Esophagus muscularis mucosa (tissue), 4 donors: ENCODE results near the gene KCNJ6. TPM values are rescaled to one million over a fixed set of nuclear protein-coding genes. Genes with fewer than 3 reads are reported as not detected.

Experiments
- DNase-seq: peaks from one replicate; pipeline ENCODE4 v3.0.0-alpha.2; 2017; ENCODE audit errors: extremely low spot score
- H3K27ac ChIP-seq, 4 donors: fragments of 200-600 bp; sonication (generic); replicated peaks in 1 of 4; 1 replicate in 3 of 4; 2 replicates in 1 of 4; pipeline ENCODE4 v1.5.1; 2016 to 2019; ENCODE audit warnings: mild to moderate bottlenecking in 1 of 4
- H3K27me3 ChIP-seq, 4 donors: fragments of 200-600 bp; sonication (generic); one replicate each; pipeline versions ENCODE4 v1.5.1 to v1.6.0; 2016 to 2019
- H3K36me3 ChIP-seq, 4 donors: fragments of 200-600 bp; sonication (generic); one replicate each; pipeline ENCODE4 v1.5.1; 2016 to 2019
- H3K4me1 ChIP-seq, 4 donors: fragments of 200-600 bp; sonication (generic); one replicate each; pipeline ENCODE4 v1.5.1; 2016 to 2019
- H3K4me3 ChIP-seq, 4 donors: fragments of 200-600 bp; sonication (generic); 1 replicate in 2 of 4; 2 replicates in 2 of 4; pipeline ENCODE4 v1.5.1; 2016 to 2019; ENCODE audit warnings: mild to moderate bottlenecking in 4 of 4, moderate library complexity in 1 of 4
- H3K9me3 ChIP-seq, 4 donors: fragments of 200-600 bp; sonication (generic); 1 replicate in 3 of 4; 2 replicates in 1 of 4; pipeline ENCODE4 v1.5.1; 2016 to 2019
- EP300 ChIP-seq: sonication (generic); formaldehyde crosslinking; IDR thresholded peaks from one replicate; pipeline ENCODE4 v1.6.1; 2017; ENCODE audit warnings: antibody characterized with exemption
- POLR2A ChIP-seq: fragments of 450-650 bp; IDR thresholded peaks from one replicate; pipeline ENCODE4 v1.6.1; 2017; ENCODE audit warnings: antibody characterized with exemption, moderate library complexity, mild to moderate bottlenecking, low read depth
- POLR2AphosphoS5 ChIP-seq, 2 donors: sonication (generic); formaldehyde crosslinking; IDR thresholded peaks; one replicate each; pipeline ENCODE4 v1.6.1; 2017; ENCODE audit warnings: antibody characterized with exemption in 2 of 2
- WGBS: methylation state at CpG from one replicate; pipeline ENCODE4 v1.1.5; 2018; 5-methylcytosine and 5-hydroxymethylcytosine counted together
- intact Hi-C: fragments of 100-400 bp; cut with DNase I; formaldehyde crosslinking; loops from one replicate; pipeline ENCODE4 v1.15.1; 2023
- total RNA-seq, 4 donors: library from RNA; depleted of rRNA; stranded (reverse); fragments of >200 nt; gene quantifications; one replicate each; pipeline versions ENCODE4 v1.1.0 to v1.2.1, GENCODE V29; 2016
- TF ChIP-seq, protein P1 (sequence below), 3 experiments: fragments of 200-600 bp in 2 of 3; fragments of 450-650 bp in 1 of 3; sonication (generic) in 2 of 3; IDR thresholded peaks; one replicate each; pipeline ENCODE4 v1.5.1; 2017 to 2019; ENCODE audit warnings: antibody characterized with exemption in 3 of 3, mild to moderate bottlenecking in 2 of 3, moderate library complexity in 1 of 3

Gene KCNJ6
- total RNA-seq, 4 donors from 2014 or later: under 0.01 TPM; not detected in 2

DNA sequence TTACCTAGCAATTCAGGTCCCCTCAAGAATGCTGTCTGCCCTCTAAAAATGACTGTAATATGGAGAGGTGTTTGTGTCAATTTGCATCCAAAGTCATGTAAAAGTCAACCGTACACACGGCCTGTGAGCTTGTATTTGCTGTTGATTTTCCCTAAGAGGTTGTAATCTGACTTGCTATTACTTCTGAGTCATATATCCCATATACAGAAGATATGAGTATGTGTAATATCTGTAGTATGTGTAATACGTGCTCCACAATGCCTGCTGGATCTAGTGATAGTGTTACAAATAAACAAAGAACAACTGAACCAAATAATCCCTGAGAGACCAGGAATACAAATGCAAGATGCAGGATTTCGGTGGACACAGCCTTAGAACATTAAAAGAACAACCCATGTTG, 1.4 kb upstream of the KCNJ6 start:
- peaks cover 12 to 20% (median 13%) of the 10 kb centered on the region in 4 donors for H3K4me1 ChIP-seq
- H3K27me3 ChIP-seq: peaks cover 0 to 94% (median 23%) of the 10 kb centered on the region in 4 donors
- H3K27ac ChIP-seq: no peak overlapping the region
- 72% methylated on average over 4 of the region's 4 CpGs for WGBS
- H3K36me3 ChIP-seq: no peaks in the 10 kb centered on the region
- no peak overlapping the region for H3K4me3 ChIP-seq
- TF ChIP-seq POLR2AphosphoS5 (IDR thresholded peaks at IDR 0.05): no peak
- TF ChIP-seq, protein P1, sequence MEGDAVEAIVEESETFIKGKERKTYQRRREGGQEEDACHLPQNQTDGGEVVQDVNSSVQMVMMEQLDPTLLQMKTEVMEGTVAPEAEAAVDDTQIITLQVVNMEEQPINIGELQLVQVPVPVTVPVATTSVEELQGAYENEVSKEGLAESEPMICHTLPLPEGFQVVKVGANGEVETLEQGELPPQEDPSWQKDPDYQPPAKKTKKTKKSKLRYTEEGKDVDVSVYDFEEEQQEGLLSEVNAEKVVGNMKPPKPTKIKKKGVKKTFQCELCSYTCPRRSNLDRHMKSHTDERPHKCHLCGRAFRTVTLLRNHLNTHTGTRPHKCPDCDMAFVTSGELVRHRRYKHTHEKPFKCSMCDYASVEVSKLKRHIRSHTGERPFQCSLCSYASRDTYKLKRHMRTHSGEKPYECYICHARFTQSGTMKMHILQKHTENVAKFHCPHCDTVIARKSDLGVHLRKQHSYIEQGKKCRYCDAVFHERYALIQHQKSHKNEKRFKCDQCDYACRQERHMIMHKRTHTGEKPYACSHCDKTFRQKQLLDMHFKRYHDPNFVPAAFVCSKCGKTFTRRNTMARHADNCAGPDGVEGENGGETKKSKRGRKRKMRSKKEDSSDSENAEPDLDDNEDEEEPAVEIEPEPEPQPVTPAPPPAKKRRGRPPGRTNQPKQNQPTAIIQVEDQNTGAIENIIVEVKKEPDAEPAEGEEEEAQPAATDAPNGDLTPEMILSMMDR (IDR thresholded peaks at IDR 0.05): no peak
- intact Hi-C loops: no loop called here
- no peaks in the 10 kb centered on the region for H3K9me3 ChIP-seq
- DNase-seq: no peak

DNA sequence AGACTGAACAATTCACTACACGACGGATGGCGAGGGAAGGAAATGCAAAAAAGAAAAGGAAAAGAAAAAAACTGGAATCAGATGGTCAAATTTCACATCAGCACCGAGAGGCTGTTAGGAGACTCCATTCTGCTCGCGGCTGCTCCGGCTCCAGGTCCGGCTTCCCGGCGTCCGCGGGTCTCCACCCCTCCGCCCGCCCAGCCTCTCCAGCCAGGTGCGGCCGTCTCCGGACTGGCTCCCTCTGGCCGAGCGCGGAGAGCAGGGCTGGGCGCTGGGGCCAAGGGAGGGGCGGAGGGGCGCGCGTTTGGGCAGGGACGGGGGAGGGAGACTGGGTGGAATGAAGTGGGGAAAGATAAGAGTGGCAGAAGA, 332 bp downstream of the KCNJ6 start:
- Histone ChIP-seq H3K4me3 (peak overlapping the region in 3 of 4 donors; percentile 10 to 32 (median 29)), H3K4me1 (peaks cover 12 to 20% (median 13%) of the 10 kb centered on the region in 4 donors), H3K9me3 (no peaks in the 10 kb centered on the region), H3K27me3 (peaks cover 0 to 93% (median 23%) of the 10 kb centered on the region in 4 donors), H3K36me3 (no peaks in the 10 kb centered on the region), H3K27ac (no peak overlapping the region)
- no peak for DNase-seq
- intact Hi-C loops: no loop called here
- TF ChIP-seq POLR2AphosphoS5 (IDR thresholded peaks at IDR 0.05) (no peak), EP300 (no peak), POLR2A (no peak)
- TF ChIP-seq, protein P1 (IDR thresholded peaks at IDR 0.05): no peak
- 3% methylated on average over 26 of the region's 26 CpGs for WGBS

DNA sequence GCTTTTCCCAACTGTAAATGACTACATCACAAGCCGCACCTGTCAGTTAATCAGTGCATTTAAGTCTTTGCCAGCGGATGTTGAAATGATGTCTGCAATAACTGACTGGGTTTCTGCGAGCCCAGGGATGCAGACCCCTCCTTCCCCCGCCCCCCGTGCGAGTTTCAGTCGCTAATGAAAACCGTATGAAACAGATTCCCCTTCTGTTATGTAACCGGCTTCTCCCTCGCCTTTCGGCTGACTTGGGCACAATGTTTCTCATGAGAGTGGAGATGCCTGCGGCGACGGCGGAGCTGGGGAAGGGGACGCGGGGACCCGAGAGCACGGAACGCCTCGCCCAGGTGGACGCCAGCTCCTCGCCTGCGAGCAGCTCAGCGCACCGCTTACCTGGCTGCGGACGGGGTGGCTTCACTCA, 753 bp downstream of the KCNJ6 start:
- Histone ChIP-seq H3K27ac (no peak overlapping the region), H3K4me1 (peaks cover 12 to 20% (median 13%) of the 10 kb centered on the region in 4 donors), H3K9me3 (no peaks in the 10 kb centered on the region), H3K27me3 (peaks cover 0 to 91% (median 23%) of the 10 kb centered on the region in 4 donors), H3K36me3 (no peaks in the 10 kb centered on the region), H3K4me3 (peak overlapping the region in 2 of 4 donors; percentile 29 to 32)
- intact Hi-C loops: no loop called here
- WGBS: 5% methylated on average over 20 of the region's 28 CpGs
- no peak for TF ChIP-seq POLR2A
- TF ChIP-seq, protein P1 (IDR thresholded peaks at IDR 0.05): no peak
- no peak for TF ChIP-seq POLR2AphosphoS5 (IDR thresholded peaks at IDR 0.05)
- no peak for TF ChIP-seq EP300
- no peak for DNase-seq

DNA sequence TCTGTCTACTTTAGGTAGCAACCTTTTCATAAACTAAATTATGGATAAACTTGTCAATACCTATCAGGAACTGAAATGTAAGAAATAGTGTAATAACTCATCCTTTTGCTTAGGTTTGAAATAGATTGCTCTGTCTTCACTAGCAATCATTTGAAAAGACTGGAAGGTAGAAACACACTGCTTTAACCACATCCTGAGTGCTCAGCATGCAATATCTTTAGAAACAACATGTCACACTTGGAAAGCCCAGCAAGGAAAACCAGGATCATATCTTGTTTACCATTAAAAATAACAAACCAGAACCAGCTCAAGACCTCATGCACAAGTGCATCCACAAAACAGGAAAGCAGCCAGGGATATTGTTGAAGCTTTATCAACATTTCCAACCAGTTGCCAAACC, 3.6 kb downstream of the KCNJ6 start:
- peaks cover 12 to 20% (median 13%) of the 10 kb centered on the region in 4 donors for H3K4me1 ChIP-seq
- no peaks in the 10 kb centered on the region for H3K36me3 ChIP-seq
- H3K27ac ChIP-seq: no peak overlapping the region
- H3K4me3 ChIP-seq: no peak overlapping the region
- no peak for DNase-seq
- H3K9me3 ChIP-seq: no peaks in the 10 kb centered on the region
- intact Hi-C loops: no loop called here
- no peak for TF ChIP-seq POLR2A
- TF ChIP-seq, protein P1 (IDR thresholded peaks at IDR 0.05): no peak
- peaks cover 0 to 74% (median 23%) of the 10 kb centered on the region in 4 donors for H3K27me3 ChIP-seq

DNA sequence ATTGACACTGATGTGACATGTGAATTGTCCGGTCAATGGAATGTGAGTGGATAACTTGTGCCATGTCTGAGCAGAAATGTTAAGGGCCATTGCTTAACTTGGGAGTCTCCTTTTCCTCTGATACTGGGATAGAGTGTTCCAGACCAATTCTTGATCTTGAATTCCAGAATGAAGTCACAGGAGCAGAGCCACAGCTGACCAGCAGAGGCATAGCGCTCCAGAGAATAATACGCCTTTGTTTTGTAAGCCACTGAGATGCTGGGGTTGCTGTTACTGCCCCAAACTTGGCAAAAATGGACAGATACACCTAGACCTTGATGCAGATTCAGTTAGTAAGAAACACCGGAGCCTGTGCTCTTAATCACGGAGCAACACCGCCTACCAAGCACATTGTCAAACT, 6.3 kb downstream of the KCNJ6 start:
- H3K27me3 ChIP-seq: peaks cover 0 to 52% (median 2%) of the 10 kb centered on the region in 4 donors
- no peaks in the 10 kb centered on the region for H3K9me3 ChIP-seq
- WGBS: 74% methylated on average over 6 of the region's 6 CpGs
- no peak for DNase-seq
- TF ChIP-seq, protein P1 (IDR thresholded peaks at IDR 0.05): no peak
- intact Hi-C loops: no loop called here
- no peaks in the 10 kb centered on the region for H3K36me3 ChIP-seq
- H3K4me3 ChIP-seq: no peak overlapping the region
- no peak overlapping the region for H3K27ac ChIP-seq
- peaks cover 0 to 6% (median 0%) of the 10 kb centered on the region in 4 donors for H3K4me1 ChIP-seq
